ENCODE data around the gene SMCO2. TPM values are rescaled to one million over a fixed set of nuclear protein-coding genes. Genes with fewer than 3 reads are reported as not detected.

The SMCO2 gene
- total RNA-seq, 2 donors from 2014 or later: 0.31 to 1.0 TPM

DNA sequence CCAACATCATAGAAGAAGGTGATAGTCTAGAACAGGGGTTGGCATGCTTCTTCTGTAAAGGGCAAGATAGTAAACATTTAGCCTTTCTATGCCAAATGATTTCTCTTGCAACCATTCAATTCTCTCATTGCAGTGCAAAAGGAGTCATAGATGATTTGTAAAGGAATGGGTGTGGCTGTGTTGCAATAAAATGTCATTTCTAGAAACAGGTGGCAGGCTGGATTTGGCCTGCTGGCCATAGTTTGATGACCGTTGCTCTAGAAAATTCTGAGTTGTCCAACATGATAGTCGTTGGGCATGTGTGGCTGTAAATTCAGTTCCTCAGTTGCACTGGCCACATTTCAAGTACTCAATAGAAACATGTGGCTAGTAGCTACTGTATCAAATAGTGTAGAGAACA lies 21.7 kb downstream of the SMCO2 start:
- Histone ChIP-seq H3K27me3 (ENCODE audit: control insufficient read depth, insufficient read depth, low read length, poor library complexity, severe bottlenecking) (no peaks in the 10 kb centered on the region), H3K27ac (ENCODE audit: low read depth, low read length) (no peak overlapping the region), H3K9me3 (ENCODE audit: control insufficient read depth, low read length) (no peaks in the 10 kb centered on the region), H3K36me3 (ENCODE audit: control insufficient read depth, insufficient read depth, low read length) (no peaks in the 10 kb centered on the region), H3K4me1 (ENCODE audit: control insufficient read depth, insufficient read depth, low read length) (no peaks in the 10 kb centered on the region), H3K4me3 (ENCODE audit: low read length) (no peak overlapping the region), H3K9ac (ENCODE audit: extremely low read depth, low read length, poor library complexity, severe bottlenecking) (no peak overlapping the region)
- no peaks in the 10 kb centered on the region for H3K9me3 Mint-ChIP-seq
- H3K27me3 Mint-ChIP-seq (ENCODE audit: insufficient read depth): no peaks in the 10 kb centered on the region
- H3K36me3 Mint-ChIP-seq (ENCODE audit: low read depth): no peaks in the 10 kb centered on the region
- DNase-seq: no peak
- H3K27ac Mint-ChIP-seq: no peak overlapping the region
- TF ChIP-seq, protein P1, sequence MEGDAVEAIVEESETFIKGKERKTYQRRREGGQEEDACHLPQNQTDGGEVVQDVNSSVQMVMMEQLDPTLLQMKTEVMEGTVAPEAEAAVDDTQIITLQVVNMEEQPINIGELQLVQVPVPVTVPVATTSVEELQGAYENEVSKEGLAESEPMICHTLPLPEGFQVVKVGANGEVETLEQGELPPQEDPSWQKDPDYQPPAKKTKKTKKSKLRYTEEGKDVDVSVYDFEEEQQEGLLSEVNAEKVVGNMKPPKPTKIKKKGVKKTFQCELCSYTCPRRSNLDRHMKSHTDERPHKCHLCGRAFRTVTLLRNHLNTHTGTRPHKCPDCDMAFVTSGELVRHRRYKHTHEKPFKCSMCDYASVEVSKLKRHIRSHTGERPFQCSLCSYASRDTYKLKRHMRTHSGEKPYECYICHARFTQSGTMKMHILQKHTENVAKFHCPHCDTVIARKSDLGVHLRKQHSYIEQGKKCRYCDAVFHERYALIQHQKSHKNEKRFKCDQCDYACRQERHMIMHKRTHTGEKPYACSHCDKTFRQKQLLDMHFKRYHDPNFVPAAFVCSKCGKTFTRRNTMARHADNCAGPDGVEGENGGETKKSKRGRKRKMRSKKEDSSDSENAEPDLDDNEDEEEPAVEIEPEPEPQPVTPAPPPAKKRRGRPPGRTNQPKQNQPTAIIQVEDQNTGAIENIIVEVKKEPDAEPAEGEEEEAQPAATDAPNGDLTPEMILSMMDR (conservative IDR thresholded peaks at IDR 0.05): no peak
- 83 to 100% methylated on average over 2 of the region's 2 CpGs for WGBS, 2 experiments (ENCODE audit: insufficient coverage in 1 of 2, insufficient read length in 1 of 2)
- no peaks in the 10 kb centered on the region for H3K4me1 Mint-ChIP-seq
- H3K4me3 Mint-ChIP-seq: no peak overlapping the region

GRCh38 chr12:27469176-27469736 lies 22.7 kb downstream of the SMCO2 start:
- H3K36me3 ChIP-seq (ENCODE audit: control insufficient read depth, insufficient read depth, low read length): no peaks in the 10 kb centered on the region
- no peaks in the 10 kb centered on the region for H3K27me3 ChIP-seq (ENCODE audit: control insufficient read depth, insufficient read depth, low read length, poor library complexity, severe bottlenecking)
- no peak overlapping the region for H3K4me3 ChIP-seq (ENCODE audit: low read length)
- WGBS, 2 experiments (ENCODE audit: insufficient coverage in 1 of 2, insufficient read length in 1 of 2): 71 to 85% methylated on average over 1 of the region's 1 CpG
- Mint-ChIP-seq H3K9me3 (no peaks in the 10 kb centered on the region), H3K4me3 (no peak overlapping the region), H3K36me3 (ENCODE audit: low read depth) (no peaks in the 10 kb centered on the region), H3K27me3 (ENCODE audit: insufficient read depth) (no peaks in the 10 kb centered on the region), H3K27ac (no peak overlapping the region), H3K4me1 (no peaks in the 10 kb centered on the region)
- no peaks in the 10 kb centered on the region for H3K9me3 ChIP-seq (ENCODE audit: control insufficient read depth, low read length)
- TF ChIP-seq, protein P1 (conservative IDR thresholded peaks at IDR 0.05): no peak
- no peak overlapping the region for H3K27ac ChIP-seq (ENCODE audit: low read depth, low read length)
- H3K9ac ChIP-seq (ENCODE audit: extremely low read depth, low read length, poor library complexity, severe bottlenecking): no peak overlapping the region
- no peak for DNase-seq
- H3K4me1 ChIP-seq (ENCODE audit: control insufficient read depth, insufficient read depth, low read length): no peaks in the 10 kb centered on the region

DNA sequence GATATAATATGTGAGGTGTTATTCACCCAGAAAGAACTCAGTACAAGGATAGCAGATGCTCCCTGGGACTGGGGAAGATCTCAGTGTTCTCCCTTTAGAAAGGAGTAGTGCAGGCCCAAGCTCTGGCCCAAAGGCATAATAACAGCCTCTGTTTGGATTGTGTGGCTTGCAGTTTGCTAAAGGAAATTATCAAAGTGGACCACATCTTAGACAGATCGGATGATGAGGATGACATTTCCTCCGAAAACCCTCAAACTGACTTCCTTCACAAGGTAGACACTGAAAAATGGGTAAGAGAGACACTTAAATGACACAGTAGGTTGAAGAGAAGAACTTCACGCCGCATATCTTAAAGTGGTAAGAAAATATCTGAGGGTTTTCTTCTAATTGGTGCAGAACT lies 26.1 kb downstream of the SMCO2 start:
- WGBS, 2 experiments (ENCODE audit: insufficient coverage in 1 of 2, insufficient read length in 1 of 2): 97 to 99% methylated on average over 3 to 4 of the region's 4 CpGs
- Mint-ChIP-seq H3K4me3 (no peak overlapping the region), H3K27me3 (ENCODE audit: insufficient read depth) (no peaks in the 10 kb centered on the region), H3K27ac (no peak overlapping the region), H3K9me3 (peaks cover 22% of the 10 kb centered on the region), H3K36me3 (ENCODE audit: low read depth) (peaks cover 6% of the 10 kb centered on the region), H3K4me1 (no peaks in the 10 kb centered on the region)
- no peak overlapping the region for H3K27ac ChIP-seq (ENCODE audit: low read depth, low read length)
- H3K27me3 ChIP-seq (ENCODE audit: control insufficient read depth, insufficient read depth, low read length, poor library complexity, severe bottlenecking): no peaks in the 10 kb centered on the region
- H3K4me1 ChIP-seq (ENCODE audit: control insufficient read depth, insufficient read depth, low read length): no peaks in the 10 kb centered on the region
- H3K36me3 ChIP-seq (ENCODE audit: control insufficient read depth, insufficient read depth, low read length): no peaks in the 10 kb centered on the region
- no peak for DNase-seq
- TF ChIP-seq, protein P1 (conservative IDR thresholded peaks at IDR 0.05): no peak
- no peak overlapping the region for H3K4me3 ChIP-seq (ENCODE audit: low read length)
- peaks cover 16% of the 10 kb centered on the region for H3K9me3 ChIP-seq (ENCODE audit: control insufficient read depth, low read length)
- no peak overlapping the region for H3K9ac ChIP-seq (ENCODE audit: extremely low read depth, low read length, poor library complexity, severe bottlenecking)

All from endodermal cell (in vitro differentiated cells).